DND-41 (cell line): Measurements from ENCODE around the gene DNAH10.
A peak's percentile ranks its signal among the peaks of the same experiment; 100 is the strongest.

Experiments used
- ATAC-seq: fragments of 200-7000 bp; cut with Tn5 transposase; 3 replicates; pipeline ENCODE4 v1.9.1; 2021; ENCODE audit warnings: low read depth; ENCODE audit not compliant: insufficient read depth
- DNase-seq: peaks from one replicate; pipeline ENCODE4 v3.0.0-alpha.2; 2020
- H2AFZ ChIP-seq: 2 replicates; pipeline ENCODE4 v1.6.0; 2012; ENCODE audit warnings: low read depth, low read length
- H3K27ac ChIP-seq: 2 replicates; pipeline ENCODE4 v1.5.1; 2012; ENCODE audit warnings: low read length, inconsistent platforms
- H3K27me3 ChIP-seq: fragments of 200-600 bp; sonication (generic); 2 replicates; pipeline ENCODE4 v1.6.0; 2012; ENCODE audit warnings: low read length, mild to moderate bottlenecking, inconsistent platforms; ENCODE audit not compliant: insufficient read depth, poor library complexity
- H3K36me3 ChIP-seq: 2 replicates; pipeline ENCODE4 v1.5.1; 2012; ENCODE audit warnings: low read length, inconsistent platforms; ENCODE audit not compliant: insufficient read depth
- H3K4me1 ChIP-seq: 2 replicates; pipeline ENCODE4 v1.5.1; 2012; ENCODE audit warnings: mild to moderate bottlenecking, low read length; ENCODE audit not compliant: insufficient read depth
- H3K4me2 ChIP-seq: 2 replicates; pipeline ENCODE4 v1.6.0; 2012; ENCODE audit warnings: mild to moderate bottlenecking, moderate library complexity, low read length, inconsistent platforms; ENCODE audit not compliant: insufficient read depth
- H3K4me3 ChIP-seq, 2 experiments: fragments of 200-600 bp in 1 of 2; shearing (Covaris generic) in 1 of 2; 2 replicates each; pipeline ENCODE4 v1.5.1; 2012 to 2016; ENCODE audit warnings: inconsistent platforms in 2 of 2, low read length in 2 of 2, mild to moderate bottlenecking in 2 of 2, low read depth in 1 of 2, moderate library complexity in 1 of 2
- H3K79me2 ChIP-seq: 2 replicates; pipeline ENCODE4 v1.6.0; 2012; ENCODE audit warnings: low read length, inconsistent platforms; ENCODE audit not compliant: insufficient read depth
- H3K9ac ChIP-seq: 2 replicates; pipeline ENCODE4 v1.6.0; 2012; ENCODE audit warnings: low read depth, mild to moderate bottlenecking, inconsistent platforms, low read length, moderate library complexity
- H3K9me3 ChIP-seq: 2 replicates; pipeline ENCODE4 v1.5.1; 2012; ENCODE audit warnings: low read length, moderate library complexity, mild to moderate bottlenecking, inconsistent platforms; ENCODE audit not compliant: insufficient read depth, severe bottlenecking
- H4K20me1 ChIP-seq: 2 replicates; pipeline ENCODE4 v1.6.0; 2012; ENCODE audit warnings: low read length; ENCODE audit not compliant: insufficient read depth
- CTCF ChIP-seq: IDR thresholded peaks from 2 replicates; pipeline ENCODE4 v1.5.1; 2012; ENCODE audit warnings: borderline replicate concordance, low read length, moderate library complexity, mild to moderate bottlenecking; ENCODE audit not compliant: poor library complexity, severe bottlenecking; ENCODE audit errors: extremely low read depth
- EZH2 ChIP-seq: IDR thresholded peaks from 3 replicates; pipeline ENCODE4 v1.6.1; 2012; ENCODE audit warnings: borderline replicate concordance, low read depth, mild to moderate bottlenecking, moderate library complexity, low read length, inconsistent platforms; ENCODE audit not compliant: severe bottlenecking

Gene DNAH10

GRCh38 chr12:123886931-123887582, 125.0 kb downstream of the DNAH10 start:
- H3K4me2 ChIP-seq: no peak overlapping the region
- ATAC-seq: no peak
- H4K20me1 ChIP-seq: no peaks in the 10 kb centered on the region; the same call in 1 of the 2 replicates
- DNase-seq: no peak
- peaks cover 15% of the 10 kb centered on the region for H3K27me3 ChIP-seq
- no peak overlapping the region for H2AFZ ChIP-seq
- no peaks in the 10 kb centered on the region for H3K79me2 ChIP-seq
- H3K36me3 ChIP-seq: no peaks in the 10 kb centered on the region
- H3K9me3 ChIP-seq: no peaks in the 10 kb centered on the region
- H3K4me3 ChIP-seq: no peak overlapping the region
- peaks cover 4% of the 10 kb centered on the region; the same call in 1 of the 2 replicates for H3K4me1 ChIP-seq
- TF ChIP-seq CTCF (no peak), EZH2 (no peak)
- no peak overlapping the region for H3K27ac ChIP-seq
- H3K9ac ChIP-seq: no peak overlapping the region

GRCh38 chr12:123888989-123889388, 126.9 kb downstream of the DNAH10 start:
- ATAC-seq (no peak), DNase-seq (no peak)

GRCh38 chr12:123889848-123890535, 127.9 kb downstream of the DNAH10 start:
- Histone ChIP-seq H3K4me1 (peaks cover 4% of the 10 kb centered on the region; the same call in 1 of the 2 replicates), H4K20me1 (no peaks in the 10 kb centered on the region; the same call in 1 of the 2 replicates), H3K79me2 (no peaks in the 10 kb centered on the region), H3K9me3 (no peaks in the 10 kb centered on the region), H3K27me3 (peaks cover 12% of the 10 kb centered on the region), H3K4me3 (no peak overlapping the region), H2AFZ (no peak overlapping the region), H3K4me2 (no peak overlapping the region), H3K36me3 (no peaks in the 10 kb centered on the region), H3K9ac (no peak overlapping the region), H3K27ac (no peak overlapping the region)
- no peak for TF ChIP-seq EZH2
- no peak for TF ChIP-seq CTCF
- DNase-seq (no peak), ATAC-seq (peak; percentile 69)

More at GRCh38 chr12:123888989-123889388, 126.9 kb downstream of the DNAH10 start:
- Histone ChIP-seq H2AFZ (no peak overlapping the region), H3K4me2 (no peak overlapping the region), H3K4me3 (no peak overlapping the region), H4K20me1 (no peaks in the 10 kb centered on the region; the same call in 1 of the 2 replicates), H3K79me2 (no peaks in the 10 kb centered on the region), H3K27me3 (peaks cover 15% of the 10 kb centered on the region), H3K36me3 (no peaks in the 10 kb centered on the region), H3K9me3 (no peaks in the 10 kb centered on the region), H3K4me1 (peaks cover 4% of the 10 kb centered on the region; the same call in 1 of the 2 replicates), H3K9ac (no peak overlapping the region), H3K27ac (no peak overlapping the region)
- no peak for TF ChIP-seq EZH2
- TF ChIP-seq CTCF: no peak
